ENCODE data around the gene NEUROD2.

Gene NEUROD2

DNA sequence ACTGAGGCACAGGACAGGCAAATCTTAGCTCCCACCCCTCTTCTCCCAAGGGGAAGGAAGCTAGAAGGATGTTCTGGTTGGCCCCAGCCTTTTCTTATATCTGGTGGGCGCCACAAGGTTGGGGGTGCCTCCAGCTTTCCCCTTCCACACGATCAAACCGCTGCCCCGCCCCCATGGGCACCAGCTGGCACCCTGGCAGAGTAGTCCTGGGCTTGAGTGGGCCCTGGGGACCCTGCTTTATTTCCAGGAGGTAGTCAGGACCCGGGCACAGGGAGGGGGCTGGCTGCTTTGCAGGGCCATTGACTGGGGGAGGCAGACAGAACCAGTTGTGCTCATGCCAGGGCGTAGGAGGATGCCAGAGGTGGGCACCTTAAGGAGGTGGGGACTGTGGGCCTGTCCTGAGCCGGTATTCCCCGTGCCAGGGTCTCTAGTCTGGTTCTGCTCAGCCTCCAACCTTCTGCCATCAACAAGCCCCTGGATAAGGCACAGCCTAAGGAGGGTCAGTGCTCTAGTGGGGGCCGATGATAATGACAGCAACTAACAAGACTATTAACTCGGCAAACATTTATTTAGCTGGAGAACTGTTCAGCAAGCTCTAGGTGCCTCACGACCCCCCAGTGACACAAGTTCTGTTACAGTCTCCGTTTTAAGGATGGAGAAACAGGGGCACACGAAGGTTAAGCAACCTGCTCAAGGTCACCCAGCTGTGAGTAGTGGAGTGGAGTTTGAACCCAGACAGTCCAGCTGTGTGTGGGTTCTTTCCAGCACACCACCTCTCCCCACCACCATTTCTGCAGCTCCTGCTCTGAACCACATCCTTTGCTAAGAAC is 11.5 kb upstream of the NEUROD2 start:
- no peak for DNase-seq (ENCODE audit: low read depth, low spot score)

DNA sequence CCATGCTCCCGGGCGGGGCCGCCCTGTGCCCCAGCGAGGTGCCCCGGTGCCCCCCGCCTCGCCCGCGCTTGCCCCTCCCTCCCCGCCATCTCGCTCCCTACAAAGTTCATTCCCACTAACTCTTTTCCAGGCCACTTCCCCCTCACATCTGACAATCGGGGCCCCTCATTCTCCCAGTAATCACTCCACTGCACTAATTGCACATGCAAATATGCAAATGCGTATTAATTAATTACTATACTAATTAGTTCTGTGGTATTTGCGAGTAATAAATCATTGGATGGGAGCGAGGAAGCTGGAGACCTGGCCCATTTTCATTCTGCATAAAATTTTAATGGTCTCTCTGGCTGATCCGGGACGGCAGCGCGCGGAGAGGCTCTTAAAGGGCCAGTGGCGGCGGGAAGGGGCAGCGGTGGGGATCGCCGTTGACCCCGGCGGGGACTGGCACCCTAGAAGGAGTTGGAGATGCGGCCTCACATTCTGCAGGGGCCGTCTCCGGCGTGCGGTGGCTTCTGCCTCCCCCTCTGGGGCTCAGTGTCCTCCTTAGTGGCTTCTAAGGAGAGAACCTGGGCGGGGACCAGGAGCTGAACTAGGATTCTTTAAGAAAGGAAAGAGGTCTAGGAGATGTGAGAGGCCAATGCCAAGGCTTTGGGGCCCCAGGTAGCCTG is 10.7 kb upstream of the NEUROD2 start:
- no peak for DNase-seq (ENCODE audit: low read depth, low spot score)

DNA sequence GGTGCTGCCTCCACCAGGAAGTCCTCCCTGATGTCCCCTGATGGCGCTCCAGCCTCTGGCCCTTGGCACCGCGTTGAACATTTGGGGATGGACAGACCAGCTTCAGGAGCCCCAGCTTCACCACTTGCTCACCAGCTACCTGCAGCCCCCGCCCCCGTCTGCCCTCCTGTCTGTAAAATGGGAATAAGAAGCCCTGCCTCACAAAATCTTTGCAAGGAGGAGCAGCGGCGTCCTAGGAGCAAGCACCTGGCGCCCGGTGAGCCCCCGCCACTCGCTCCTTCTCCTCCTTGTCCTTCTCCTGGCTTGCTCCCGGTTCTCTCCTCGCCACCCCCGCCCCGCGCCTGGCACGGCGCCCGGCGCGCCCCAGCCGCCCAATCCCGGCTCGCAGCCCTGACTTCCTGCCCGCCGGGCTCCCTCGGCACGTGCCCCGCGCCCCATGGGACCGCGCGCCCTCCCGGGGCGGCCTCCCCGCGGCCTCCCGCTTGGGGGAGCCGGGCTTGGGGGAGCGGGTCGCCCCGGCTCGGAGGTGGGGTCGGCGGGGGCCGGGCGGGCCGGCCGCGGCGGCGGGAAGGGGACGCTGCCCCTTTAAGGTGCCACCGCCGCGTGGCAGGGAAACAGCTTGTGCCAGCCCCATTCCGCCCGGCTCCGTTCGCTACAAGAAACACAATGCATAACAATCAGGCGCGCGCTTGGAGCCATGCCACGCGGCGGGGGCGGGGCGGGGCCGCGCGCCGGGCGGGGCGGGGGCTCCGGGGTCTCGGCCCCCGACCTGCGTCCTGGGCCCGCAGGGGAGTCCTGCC is 9.9 kb upstream of the NEUROD2 start:
- DNase-seq (ENCODE audit: low read depth, low spot score), result no peak

DNA sequence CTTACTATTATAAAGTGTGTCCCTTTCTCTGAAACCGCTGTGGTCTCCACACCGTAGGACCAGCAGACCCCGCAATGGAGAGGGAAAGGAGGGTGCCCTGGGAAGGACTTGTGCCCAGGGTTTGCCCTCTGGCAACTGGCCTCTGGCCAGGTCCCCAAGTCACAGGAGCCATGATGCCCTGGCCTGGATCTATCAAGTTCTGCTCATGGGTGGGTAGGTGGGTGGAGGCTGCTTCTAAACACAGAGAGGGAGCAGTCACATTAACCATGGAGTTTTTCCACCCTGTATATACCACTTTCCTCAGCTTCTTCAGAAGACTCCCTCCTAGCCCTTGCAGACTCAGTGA is 9.4 kb upstream of the NEUROD2 start:
- DNase-seq (ENCODE audit: low read depth, low spot score), result no peak

DNA sequence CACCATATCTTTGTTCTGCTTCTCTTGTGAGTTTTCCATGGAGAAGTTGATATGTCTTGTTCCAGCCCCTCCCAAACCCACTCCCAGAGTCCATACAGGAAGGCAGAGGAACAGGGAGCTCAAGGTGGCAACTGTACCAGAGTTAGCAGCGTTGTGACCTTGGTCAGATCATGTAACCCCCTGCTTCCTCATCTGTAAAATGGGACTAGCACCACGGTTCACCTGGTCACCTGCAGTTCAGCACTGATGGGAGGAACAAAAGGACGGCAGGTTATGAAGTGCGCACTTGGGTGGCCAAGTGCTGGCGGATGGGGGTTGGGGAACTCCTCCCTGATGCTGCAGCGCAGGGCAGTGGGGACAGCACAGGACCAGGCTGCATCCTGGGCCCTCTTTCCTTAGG is 7.7 kb upstream of the NEUROD2 start:
- DNase-seq (ENCODE audit: low read depth, low spot score), result no peak

DNA sequence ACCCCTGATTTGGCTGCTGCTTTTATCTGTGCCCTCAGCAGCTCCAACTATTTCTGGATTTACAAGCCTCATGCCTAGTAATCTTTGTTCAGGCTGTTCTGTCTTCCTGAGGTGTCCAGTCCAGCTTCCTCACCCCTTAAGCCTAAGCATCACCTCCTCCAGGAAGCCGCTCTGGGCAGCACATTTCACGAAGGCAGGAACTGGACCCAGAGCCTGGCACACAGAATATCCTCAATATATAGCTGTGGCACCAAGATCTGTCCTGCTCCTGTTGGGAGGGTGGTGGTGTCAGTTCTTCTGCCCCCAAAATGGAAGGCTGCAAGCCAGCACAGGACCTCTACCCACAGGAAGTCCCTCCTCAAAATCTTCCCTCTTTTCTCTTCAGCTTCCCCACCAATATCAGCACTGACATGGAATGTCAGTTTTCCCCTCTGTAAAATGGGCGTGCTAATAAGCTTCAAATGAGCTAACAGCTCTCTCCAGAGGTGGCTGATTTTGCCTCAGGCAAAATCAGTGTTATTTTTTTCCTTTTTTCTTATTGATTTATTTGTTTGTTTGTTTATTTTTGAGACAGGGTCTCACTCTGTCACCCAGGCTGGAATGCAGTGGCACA is 6.9 kb upstream of the NEUROD2 start:
- DNase-seq (ENCODE audit: low read depth, low spot score), result no peak

DNA sequence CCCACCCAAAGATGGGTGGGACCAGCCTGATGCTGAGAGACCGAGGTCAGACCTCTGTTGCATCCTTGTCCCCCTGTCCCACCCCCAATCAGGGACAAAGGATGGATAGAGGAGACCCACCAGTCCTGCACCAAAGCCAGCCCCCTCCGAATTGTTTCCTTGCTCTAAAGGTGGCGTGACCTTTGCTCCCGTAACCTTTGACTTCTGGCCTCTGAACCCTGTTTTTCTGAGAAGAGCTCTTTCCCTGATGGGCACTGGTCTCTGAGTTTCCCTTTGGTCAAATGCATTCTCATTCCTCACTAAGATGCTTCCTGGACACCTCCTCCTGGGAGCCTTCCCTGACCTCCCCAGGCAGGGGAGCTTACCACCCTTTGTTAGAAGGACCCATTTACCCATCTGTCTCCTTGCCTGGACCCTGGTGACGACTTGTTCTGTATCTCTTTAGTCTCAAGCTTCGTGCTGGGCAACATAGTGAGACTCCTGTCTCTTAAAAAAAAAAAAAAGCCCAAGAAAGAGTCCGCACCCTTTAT is 5.3 kb upstream of the NEUROD2 start:
- no peak for DNase-seq (ENCODE audit: low read depth, low spot score)

DNA sequence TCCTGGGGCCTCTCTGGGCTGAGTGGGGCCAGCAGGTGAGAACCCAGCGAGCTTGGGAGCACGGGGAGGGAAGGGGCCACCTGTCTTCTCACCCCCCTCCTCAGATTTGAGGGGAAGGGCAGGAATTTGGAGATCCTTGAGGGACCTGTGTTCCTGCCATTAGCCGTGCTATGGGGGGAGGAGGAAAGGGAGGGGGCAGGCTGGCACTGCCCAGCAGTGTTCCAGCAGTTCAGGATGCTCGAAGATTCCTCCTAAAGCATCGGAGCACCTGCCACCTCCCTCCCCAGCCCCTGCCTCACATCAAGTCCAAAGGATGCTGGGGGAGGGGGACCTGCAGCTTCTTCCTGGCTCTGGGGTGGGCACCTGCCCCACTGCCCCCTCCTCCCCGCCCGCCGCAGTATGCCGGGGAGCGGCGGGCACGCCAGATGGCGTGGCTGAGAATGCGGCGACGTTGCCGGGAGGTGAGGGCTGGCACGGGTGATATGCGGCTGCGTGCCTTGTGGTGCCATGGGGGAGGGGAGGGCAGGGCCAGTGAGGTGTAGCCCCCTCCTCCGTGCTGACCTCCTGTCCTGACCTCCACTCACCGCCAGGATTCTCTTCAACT is 4.7 kb upstream of the NEUROD2 start:
- no peak for DNase-seq (ENCODE audit: low read depth, low spot score)

DNA sequence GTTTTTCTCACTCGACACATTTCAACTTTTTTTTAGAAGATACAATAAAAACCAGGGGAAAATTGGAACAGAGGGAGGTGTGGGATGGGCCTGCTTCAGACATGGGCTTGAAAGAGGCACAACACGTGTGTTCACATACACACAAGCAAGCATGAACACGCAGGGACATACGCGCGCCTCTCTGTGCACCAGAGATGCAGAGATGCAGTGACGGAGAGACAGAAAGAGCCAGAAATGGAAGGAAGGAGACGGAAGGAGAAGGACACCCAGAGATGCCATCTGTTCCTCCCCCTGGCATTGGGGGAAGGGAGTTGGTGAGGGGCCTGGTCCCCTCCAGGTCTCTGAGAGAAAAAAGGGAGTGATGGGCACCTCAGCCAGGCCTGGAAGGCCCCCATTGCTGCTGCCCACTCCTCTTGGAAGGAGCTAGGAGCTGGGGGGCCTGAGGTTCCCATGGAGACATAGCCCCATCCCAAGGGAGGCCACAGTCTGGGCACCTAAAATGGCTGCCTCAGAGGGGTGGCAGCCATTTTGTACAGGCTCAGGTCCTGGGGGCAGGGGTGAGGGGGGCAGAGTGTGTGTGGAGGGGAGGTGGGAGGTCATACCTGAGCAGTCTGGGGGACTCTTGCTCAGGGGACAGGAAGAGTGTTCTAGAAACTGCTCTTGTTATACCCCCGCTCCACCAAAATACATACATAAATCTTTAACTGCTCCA is 3.8 kb upstream of the NEUROD2 start:
- no peak for DNase-seq (ENCODE audit: low read depth, low spot score)

DNA sequence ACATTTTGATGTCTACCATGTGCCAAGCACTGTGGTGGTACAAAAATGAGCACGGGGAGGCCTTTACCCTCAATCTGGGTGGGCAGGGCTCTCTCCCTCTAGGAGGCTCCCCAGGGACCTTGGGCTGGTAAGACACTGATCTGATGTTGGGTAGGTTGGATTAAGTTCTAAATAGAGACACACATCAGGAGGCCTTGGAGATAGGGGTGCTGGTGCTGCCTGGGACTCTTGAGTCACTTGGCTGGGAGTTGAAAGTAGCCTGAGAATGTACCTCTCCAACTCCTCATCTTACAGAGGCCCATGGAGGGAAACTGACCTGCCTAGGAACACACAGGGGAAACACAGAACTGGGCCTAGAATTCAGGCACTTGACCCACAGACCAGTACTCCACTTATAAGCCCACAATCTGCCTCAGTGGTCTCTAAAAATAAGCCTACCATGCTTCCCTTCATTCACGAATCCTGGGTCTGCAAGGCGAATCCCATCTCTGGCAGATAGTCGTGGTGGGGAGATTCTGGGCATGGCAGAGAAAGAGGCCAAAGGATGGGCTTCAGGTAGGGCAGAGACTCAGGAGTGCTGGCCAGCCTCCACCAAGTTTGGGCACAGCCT is 1.8 kb upstream of the NEUROD2 start:
- no peak for DNase-seq (ENCODE audit: low read depth, low spot score)

DNA sequence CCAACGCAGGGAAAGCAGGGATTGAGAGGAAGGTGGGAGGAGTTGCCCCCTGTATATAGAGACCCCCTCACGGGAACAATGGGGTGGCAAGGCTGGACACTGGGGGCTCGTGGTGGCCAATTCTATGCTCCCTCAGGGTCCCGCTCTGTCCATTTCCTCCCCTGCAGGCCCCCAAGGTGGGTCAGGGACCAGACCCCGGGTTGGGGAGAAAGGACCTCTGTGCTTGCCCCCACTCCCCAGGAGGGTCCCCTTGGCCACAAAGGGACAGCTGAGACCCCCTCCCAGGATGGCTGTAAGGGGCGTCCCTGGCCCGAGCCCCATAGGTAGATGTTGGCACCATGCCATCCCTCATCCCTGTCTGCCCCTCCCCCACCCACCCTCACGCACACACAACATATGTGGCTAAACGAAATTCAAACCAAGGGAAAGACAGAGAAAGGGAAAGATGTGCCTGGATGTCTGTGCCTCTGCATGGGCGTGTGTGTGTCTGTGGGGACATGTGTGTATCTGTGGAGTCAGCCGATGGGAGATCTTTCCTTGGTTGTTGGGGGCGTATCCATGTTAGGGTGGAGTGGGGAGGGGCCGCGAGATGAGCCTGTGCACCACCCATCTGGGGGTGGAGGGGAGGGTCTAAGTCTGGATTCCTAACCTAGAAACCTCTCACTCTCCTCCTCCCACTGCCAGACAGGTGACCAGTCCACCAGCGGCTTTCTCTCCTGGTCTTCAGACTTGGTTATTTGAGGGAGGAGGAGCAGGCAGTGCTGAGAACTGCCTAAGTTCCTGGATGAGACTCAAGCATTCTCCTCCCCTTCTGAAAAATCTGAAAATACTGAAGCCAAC is 642 bp upstream of the NEUROD2 start:
- no peak for DNase-seq (ENCODE audit: low read depth, low spot score)

DNA sequence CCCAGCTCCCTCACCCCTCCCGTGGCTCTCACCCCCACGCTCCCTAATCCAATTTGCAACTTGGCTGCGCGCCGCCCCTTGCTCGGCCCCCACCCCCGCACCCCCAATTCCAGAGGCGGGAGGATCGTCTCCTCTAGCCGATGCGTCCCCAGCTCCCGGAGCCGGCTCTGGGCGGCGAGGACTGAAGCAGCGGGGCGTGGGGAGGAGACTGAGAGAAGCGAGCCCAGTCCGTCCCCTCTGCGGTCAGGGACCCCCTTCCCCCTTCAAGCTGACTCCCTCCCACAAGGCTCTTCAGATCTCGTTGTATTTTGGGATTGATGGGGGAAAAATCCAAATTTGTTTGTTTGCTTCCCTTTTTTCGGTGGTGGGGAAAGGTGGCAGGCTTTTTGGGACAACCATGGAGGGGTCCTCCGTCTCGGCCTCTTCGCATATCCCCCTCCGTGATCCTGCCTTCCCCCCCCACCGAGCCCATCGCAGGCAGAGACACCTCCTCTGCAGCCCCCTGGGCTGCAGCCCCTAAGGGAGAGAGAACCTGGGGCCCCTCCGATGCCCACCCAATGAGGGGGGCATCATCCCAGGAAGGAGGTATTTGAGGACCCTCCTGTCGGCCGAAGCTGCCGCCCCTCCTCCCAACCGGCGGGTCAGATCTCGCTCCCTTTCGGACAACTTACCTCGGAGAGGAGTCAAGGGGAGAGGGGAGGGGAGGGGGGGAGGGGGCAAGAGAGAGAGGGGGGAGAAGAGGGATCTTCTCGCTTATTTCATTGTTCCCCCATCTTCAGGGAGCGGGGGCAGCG is 466 bp downstream of the NEUROD2 start:
- no peak for DNase-seq (ENCODE audit: low read depth, low spot score)

DNA sequence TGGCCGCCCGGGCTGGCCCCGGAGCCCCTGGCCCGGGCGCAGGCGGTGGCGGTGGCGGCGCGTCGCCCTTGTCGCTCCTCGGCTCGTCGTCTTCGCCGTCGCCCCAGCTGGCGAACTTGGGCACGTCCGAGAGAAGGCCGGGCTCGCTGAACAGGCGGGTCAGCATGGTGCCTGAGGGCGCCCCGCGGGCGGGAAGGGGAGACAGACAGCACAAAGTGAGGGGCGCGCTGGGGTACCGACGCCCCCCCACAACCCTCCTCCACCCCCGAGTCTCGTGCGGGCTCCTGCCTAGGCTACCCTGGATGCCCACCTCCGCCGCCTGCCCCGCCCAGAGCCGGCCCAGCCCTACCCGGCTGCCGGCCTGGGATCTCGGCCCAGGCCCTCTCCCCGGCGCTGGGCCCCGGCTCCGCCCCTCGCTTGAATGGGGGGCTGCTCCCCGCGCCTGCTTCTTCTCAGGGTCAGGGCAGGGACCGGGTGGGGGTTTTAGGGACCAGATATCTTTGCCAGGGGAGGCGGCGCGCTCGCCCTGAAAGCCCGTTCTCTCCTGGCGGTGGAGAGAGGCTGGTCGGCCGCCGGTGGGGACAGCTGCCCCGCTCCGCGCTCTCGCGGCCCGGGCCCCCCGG is 1.2 kb downstream of the NEUROD2 start:
- no peak for DNase-seq (ENCODE audit: low read depth, low spot score)

DNA sequence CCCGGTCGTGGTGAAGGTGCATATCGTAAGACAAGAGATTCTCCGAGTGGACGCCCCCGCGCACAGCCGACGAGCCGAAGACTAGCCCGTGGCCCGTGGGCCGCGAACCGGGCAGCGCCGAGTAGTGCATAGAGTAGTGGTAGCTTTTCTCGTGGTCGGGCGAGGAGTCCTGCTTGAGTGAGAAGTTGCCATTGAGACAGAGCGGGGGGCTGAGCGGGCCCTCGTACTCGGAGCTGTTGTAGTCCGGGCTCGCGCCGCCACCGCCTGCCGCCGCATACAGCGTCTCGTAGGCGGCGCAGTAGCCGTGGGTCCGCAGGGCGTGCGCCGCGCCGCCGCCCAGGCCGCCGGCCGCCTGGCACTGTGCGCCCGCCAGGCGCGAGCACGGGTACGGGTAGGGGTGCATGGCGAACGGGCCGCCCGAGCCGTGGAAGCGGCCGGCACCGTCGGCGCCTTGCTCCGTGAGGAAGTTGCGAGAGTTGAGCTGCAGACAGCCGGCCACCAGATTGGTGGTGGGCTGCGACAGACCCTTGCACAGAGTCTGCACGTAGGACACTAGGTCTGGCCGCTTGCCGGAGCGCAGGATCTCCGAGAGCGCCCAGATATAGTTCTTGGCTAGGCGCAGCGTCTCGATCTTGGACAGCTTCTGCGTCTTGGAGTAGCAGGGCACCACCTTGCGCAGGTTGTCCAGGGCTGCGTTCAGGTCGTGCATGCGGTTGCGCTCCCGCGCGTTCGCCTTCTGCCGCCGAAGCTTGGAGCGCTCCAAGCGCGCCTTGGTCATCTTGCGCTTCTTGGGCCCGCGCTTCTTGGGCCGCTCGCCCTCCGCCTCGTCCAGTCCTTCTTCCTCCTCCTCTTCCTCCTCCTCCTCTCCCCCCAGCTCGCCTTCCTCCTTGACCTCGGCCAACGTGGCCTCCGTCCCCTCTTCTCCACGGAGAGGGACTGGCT is 2.0 kb downstream of the NEUROD2 start:
- DNase-seq (ENCODE audit: low read depth, low spot score), result no peak

DNA sequence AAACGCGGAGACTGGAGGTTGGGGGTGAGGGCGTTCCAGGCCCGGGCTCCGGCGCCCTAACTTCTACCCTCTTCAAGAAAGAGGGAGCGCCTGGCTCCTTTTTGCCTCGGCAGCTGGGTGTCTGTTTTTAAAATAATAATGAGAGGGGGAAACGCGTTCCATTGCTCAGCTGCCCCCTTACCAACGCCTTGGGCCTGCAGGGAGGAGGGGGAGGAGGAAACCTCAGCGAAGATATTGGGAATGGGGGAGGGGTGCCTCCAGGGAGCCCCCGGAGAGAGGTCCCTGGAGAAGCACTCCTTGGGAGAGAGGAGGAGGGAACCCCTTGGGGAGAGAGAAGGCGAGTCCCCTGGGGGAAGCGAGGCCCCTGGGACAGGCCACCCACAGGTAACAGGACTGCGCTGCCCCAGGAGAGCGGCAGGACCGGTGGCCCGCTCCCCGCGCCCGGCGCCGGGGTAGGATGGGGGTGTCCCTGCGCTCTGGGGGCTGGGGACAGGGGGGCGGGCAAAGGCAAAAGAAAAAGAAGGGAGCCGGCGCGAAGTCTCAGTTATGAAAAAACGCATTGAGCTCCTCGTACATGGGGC is 2.7 kb downstream of the NEUROD2 start:
- DNase-seq (ENCODE audit: low read depth, low spot score), result no peak

DNA sequence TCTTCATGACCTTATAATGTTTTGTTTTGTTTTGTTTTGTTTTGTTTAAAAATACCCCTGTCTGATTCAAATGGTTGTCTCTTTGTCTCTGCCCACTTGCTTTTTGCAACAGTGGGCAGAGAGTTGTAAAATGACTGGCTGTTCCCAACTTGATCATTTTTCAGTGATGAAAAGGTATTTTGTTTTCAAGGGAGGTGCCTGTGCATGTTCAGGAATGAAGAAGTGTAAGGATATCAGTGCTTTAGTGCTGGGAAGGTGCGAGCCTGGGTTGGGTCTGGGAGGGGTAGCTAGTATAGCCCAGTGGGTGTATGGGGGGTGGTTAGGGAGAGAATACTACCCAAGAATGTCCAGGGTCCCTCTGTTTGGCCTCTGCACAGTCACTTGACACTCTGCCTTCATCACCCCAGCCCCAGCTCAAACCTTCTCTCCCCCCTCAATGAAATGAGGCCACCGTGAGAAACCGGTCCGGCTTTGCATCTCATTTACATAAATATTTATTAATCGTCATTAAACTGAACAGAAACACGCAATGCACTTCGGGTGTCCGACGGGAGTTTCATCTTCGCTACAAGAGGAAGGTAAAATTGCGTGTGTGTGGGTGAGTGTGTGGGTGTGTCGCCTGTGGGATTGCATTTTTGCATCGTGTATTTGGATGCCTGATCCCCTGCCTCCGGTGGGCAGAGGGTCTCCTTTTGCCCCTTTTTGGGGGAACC is 4.3 kb downstream of the NEUROD2 start:
- DNase-seq (ENCODE audit: low read depth, low spot score), result no peak

All from smooth muscle cell of the brain vasculature (primary cell).